GM12891 (cell line): ENCODE measurements around the gene SPATA33.

ENCODE experiments used
- POLR2A ChIP-seq: IDR thresholded peaks from 2 replicates; pipeline ENCODE4 v1.6.1; 2011; ENCODE audit warnings: low read depth, low read length, control low read depth
- POLR2AphosphoS5 ChIP-seq: IDR thresholded peaks from 2 replicates; pipeline ENCODE4 v1.6.1; 2011; ENCODE audit warnings: low read depth, low read length, control low read depth
- SPI1 ChIP-seq: IDR thresholded peaks from 2 replicates; pipeline ENCODE4 v1.6.1; 2011; ENCODE audit warnings: low read depth, low read length, control low read depth
- TAF1 ChIP-seq: IDR thresholded peaks from 2 replicates; pipeline ENCODE4 v1.6.1; 2011; ENCODE audit warnings: low read depth, low read length, control low read depth

GRCh38 chr16:89642574-89642973 is 15.1 kb upstream of the SPATA33 start:
- no peak for TF ChIP-seq POLR2A
- no peak for TF ChIP-seq SPI1
- TF ChIP-seq TAF1: no peak
- peak; percentile 53; the same call in 1 of the 2 replicates for TF ChIP-seq POLR2AphosphoS5
